IPS-15b (cell line): ENCODE results near the gene TCERG1L.

Source experiments
- H3K27me3 ChIP-seq: one replicate; pipeline ENCODE4 v1.6.1; 2013; ENCODE audit warnings: low read length; ENCODE audit not compliant: control insufficient read depth, insufficient read depth
- H3K36me3 ChIP-seq: one replicate; pipeline ENCODE4 v1.6.1; 2013; ENCODE audit warnings: low read length; ENCODE audit not compliant: control insufficient read depth, insufficient read depth
- H3K4me1 ChIP-seq: one replicate; pipeline ENCODE4 v1.6.1; 2013; ENCODE audit warnings: mild to moderate bottlenecking, low read length; ENCODE audit not compliant: control insufficient read depth, insufficient read depth
- H3K4me3 ChIP-seq: one replicate; pipeline ENCODE4 v1.5.1; 2013; ENCODE audit warnings: low read depth, low read length
- H3K9ac ChIP-seq: one replicate; pipeline ENCODE4 v1.6.1; 2013; ENCODE audit warnings: low read depth, mild to moderate bottlenecking, low read length
- H3K9me3 ChIP-seq: one replicate; pipeline ENCODE4 v1.6.1; 2013; ENCODE audit warnings: mild to moderate bottlenecking, low read length; ENCODE audit not compliant: control insufficient read depth, insufficient read depth

Gene TCERG1L

GRCh38 chr10:131267814-131268095 is 43.8 kb downstream of the TCERG1L start:
- Histone ChIP-seq H3K4me1 (no peaks in the 10 kb centered on the region), H3K36me3 (no peaks in the 10 kb centered on the region), H3K9me3 (no peaks in the 10 kb centered on the region), H3K4me3 (no peak overlapping the region), H3K27me3 (no peaks in the 10 kb centered on the region), H3K9ac (no peak overlapping the region)

- H3K36me3 ChIP-seq, result no peaks in the 10 kb centered on the region
- H3K4me3 ChIP-seq, result no peak overlapping the region
- no peaks in the 10 kb centered on the region for H3K9me3 ChIP-seq
- no peaks in the 10 kb centered on the region for H3K4me1 ChIP-seq
- H3K27me3 ChIP-seq, result no peaks in the 10 kb centered on the region
- no peak overlapping the region for H3K9ac ChIP-seq
These were observed 44.3 kb downstream of the TCERG1L start for GRCh38 chr10:131266936-131267813.

- H3K9ac ChIP-seq, result no peak overlapping the region
- no peak overlapping the region for H3K4me3 ChIP-seq
- no peaks in the 10 kb centered on the region for H3K27me3 ChIP-seq
- H3K36me3 ChIP-seq, result no peaks in the 10 kb centered on the region
- no peaks in the 10 kb centered on the region for H3K9me3 ChIP-seq
- H3K4me1 ChIP-seq, result no peaks in the 10 kb centered on the region
These were observed 47.3 kb downstream of the TCERG1L start for GRCh38 chr10:131264110-131264788.

GRCh38 chr10:131261890-131262475 is 49.5 kb downstream of the TCERG1L start:
- Histone ChIP-seq H3K9ac (no peak overlapping the region), H3K4me3 (no peak overlapping the region), H3K36me3 (no peaks in the 10 kb centered on the region), H3K9me3 (no peaks in the 10 kb centered on the region), H3K4me1 (no peaks in the 10 kb centered on the region), H3K27me3 (no peaks in the 10 kb centered on the region)

- no peaks in the 10 kb centered on the region for H3K9me3 ChIP-seq
- no peaks in the 10 kb centered on the region for H3K27me3 ChIP-seq
- no peaks in the 10 kb centered on the region for H3K36me3 ChIP-seq
- no peak overlapping the region for H3K4me3 ChIP-seq
- H3K4me1 ChIP-seq, result no peaks in the 10 kb centered on the region
- H3K9ac ChIP-seq, result no peak overlapping the region
These were observed 50.9 kb downstream of the TCERG1L start for GRCh38 chr10:131260452-131261211.

GRCh38 chr10:131260031-131260430 is 51.5 kb downstream of the TCERG1L start:
- Histone ChIP-seq H3K36me3 (no peaks in the 10 kb centered on the region), H3K9ac (no peak overlapping the region), H3K4me3 (no peak overlapping the region), H3K9me3 (no peaks in the 10 kb centered on the region), H3K27me3 (no peaks in the 10 kb centered on the region), H3K4me1 (no peaks in the 10 kb centered on the region)

GRCh38 chr10:131259535-131259934 is 52.0 kb downstream of the TCERG1L start:
- H3K4me3 ChIP-seq, result no peak overlapping the region
- H3K9me3 ChIP-seq, result no peaks in the 10 kb centered on the region
- H3K27me3 ChIP-seq, result no peaks in the 10 kb centered on the region
- H3K9ac ChIP-seq, result no peak overlapping the region
- no peaks in the 10 kb centered on the region for H3K36me3 ChIP-seq
- H3K4me1 ChIP-seq, result no peaks in the 10 kb centered on the region

- H3K9me3 ChIP-seq, result no peaks in the 10 kb centered on the region
- no peaks in the 10 kb centered on the region for H3K36me3 ChIP-seq
- no peak overlapping the region for H3K4me3 ChIP-seq
- no peaks in the 10 kb centered on the region for H3K4me1 ChIP-seq
- no peak overlapping the region for H3K9ac ChIP-seq
- H3K27me3 ChIP-seq, result no peaks in the 10 kb centered on the region
These were observed 53.3 kb downstream of the TCERG1L start for GRCh38 chr10:131258256-131258655.

GRCh38 chr10:131257027-131257426 is 54.5 kb downstream of the TCERG1L start:
- Histone ChIP-seq H3K4me1 (no peaks in the 10 kb centered on the region), H3K9ac (no peak overlapping the region), H3K4me3 (no peak overlapping the region), H3K36me3 (no peaks in the 10 kb centered on the region), H3K9me3 (no peaks in the 10 kb centered on the region), H3K27me3 (no peaks in the 10 kb centered on the region)

- Histone ChIP-seq H3K36me3 (no peaks in the 10 kb centered on the region), H3K4me3 (no peak overlapping the region), H3K4me1 (peaks cover 3% of the 10 kb centered on the region), H3K9ac (no peak overlapping the region), H3K9me3 (no peaks in the 10 kb centered on the region), H3K27me3 (no peaks in the 10 kb centered on the region)
These were observed 56.7 kb downstream of the TCERG1L start for GRCh38 chr10:131254859-131255252.

- Histone ChIP-seq H3K4me1 (peaks cover 3% of the 10 kb centered on the region), H3K27me3 (no peaks in the 10 kb centered on the region), H3K9ac (no peak overlapping the region)
These were observed 57.3 kb downstream of the TCERG1L start for GRCh38 chr10:131253931-131254858.

More at GRCh38 chr10:131253931-131254858, 57.3 kb downstream of the TCERG1L start:
- Histone ChIP-seq H3K4me3 (no peak overlapping the region), H3K9me3 (no peaks in the 10 kb centered on the region), H3K36me3 (no peaks in the 10 kb centered on the region)
